ENCODE measurements around the gene TBC1D9. TPM values are rescaled to one million over a fixed set of nuclear protein-coding genes. Genes with fewer than 3 reads are reported as not detected.
A peak's percentile ranks its signal among the peaks of the same experiment; 100 is the strongest.

The TBC1D9 gene
- total RNA-seq, 2 donors from 2014 or later, result 0.05 to 0.33 TPM

DNA sequence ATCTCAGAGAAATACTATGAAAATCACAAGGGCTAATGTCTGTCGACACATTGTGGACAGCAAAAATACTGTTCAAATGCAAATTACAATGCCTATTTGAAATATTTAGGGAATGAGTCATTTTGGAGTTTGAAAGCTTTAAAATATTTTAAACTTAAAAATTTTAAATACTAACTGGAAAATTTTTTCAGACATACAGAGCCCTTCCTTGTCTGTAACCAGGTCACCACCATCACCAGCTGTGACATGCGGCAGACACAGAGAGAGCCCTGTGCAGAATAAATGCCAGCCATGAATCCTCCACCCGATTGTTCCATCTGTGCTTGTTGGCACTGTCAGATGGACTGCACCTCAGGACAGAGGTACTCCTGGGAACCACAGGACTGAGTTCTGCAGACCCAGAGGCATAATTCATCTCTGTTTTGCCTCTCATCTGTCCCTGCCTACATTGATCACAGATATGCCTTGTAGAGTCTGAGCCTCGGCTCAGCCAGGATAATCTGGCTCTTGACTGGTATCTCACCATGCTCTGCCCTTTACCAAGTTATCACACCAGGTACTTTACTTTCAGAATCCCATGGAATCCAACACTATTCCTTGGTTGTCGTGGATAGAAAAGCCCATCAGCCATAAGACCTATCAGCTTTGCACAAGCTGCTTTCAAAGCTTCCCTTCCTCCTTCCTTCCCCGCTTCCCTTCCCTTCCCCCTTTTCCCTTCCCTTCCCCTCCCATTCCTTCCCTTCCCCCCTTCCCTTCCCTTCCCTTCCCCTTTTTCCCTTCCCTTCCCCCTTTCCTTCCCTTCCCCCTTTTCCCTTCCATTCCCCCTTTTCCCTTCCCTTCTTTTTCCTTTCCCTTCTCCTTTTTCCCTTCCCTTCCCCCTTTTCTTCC lies 67.2 kb downstream of the TBC1D9 start:
- no peak for ATAC-seq
- Mint-ChIP-seq H3K4me3 (no peak overlapping the region), H3K4me1 (ENCODE audit: low read depth in 2 of 2) (no peaks in the 10 kb centered on the region), H3K27ac (no peak overlapping the region), H3K27me3 (peaks cover 10 to 15% of the 10 kb centered on the region in 2 donors), H3K9me3 (no peaks in the 10 kb centered on the region), H3K36me3 (no peaks in the 10 kb centered on the region)
- DNase-seq (ENCODE audit: low spot score), result no peak

- Mint-ChIP-seq H3K27ac (no peak overlapping the region), H3K4me3 (no peak overlapping the region), H3K27me3 (peaks cover 14 to 18% of the 10 kb centered on the region in 2 donors), H3K4me1 (ENCODE audit: low read depth in 2 of 2) (no peaks in the 10 kb centered on the region), H3K9me3 (no peaks in the 10 kb centered on the region), H3K36me3 (peaks cover 2% of the 10 kb centered on the region)
- no peak for DNase-seq (ENCODE audit: low spot score)
- ATAC-seq, result no peak
Observed at GRCh38 chr4:140686796-140687195, 69.4 kb downstream of the TBC1D9 start.

- no peak for DNase-seq (ENCODE audit: low spot score)
- no peak overlapping the region for H3K27ac Mint-ChIP-seq
- H3K4me3 Mint-ChIP-seq, result no peak overlapping the region
- no peaks in the 10 kb centered on the region for H3K9me3 Mint-ChIP-seq
- peaks cover 21 to 23% of the 10 kb centered on the region in 2 donors for H3K27me3 Mint-ChIP-seq
- H3K36me3 Mint-ChIP-seq, result peaks cover 4% of the 10 kb centered on the region
- no peaks in the 10 kb centered on the region for H3K4me1 Mint-ChIP-seq (ENCODE audit: low read depth in 2 of 2)
- ATAC-seq, result no peak
Observed at GRCh38 chr4:140684314-140684713, 71.9 kb downstream of the TBC1D9 start.

- no peak for DNase-seq (ENCODE audit: low spot score)
- no peaks in the 10 kb centered on the region for H3K9me3 Mint-ChIP-seq
- H3K36me3 Mint-ChIP-seq, result peaks cover 7% of the 10 kb centered on the region
- no peak overlapping the region for H3K4me3 Mint-ChIP-seq
- peaks cover under 1 to 6% of the 10 kb centered on the region in 2 donors for H3K4me1 Mint-ChIP-seq (ENCODE audit: low read depth in 2 of 2)
- ATAC-seq, result no peak
- no peak overlapping the region for H3K27ac Mint-ChIP-seq
- peaks cover 25 to 32% of the 10 kb centered on the region in 2 donors for H3K27me3 Mint-ChIP-seq
Observed at GRCh38 chr4:140681201-140681600, 75.0 kb downstream of the TBC1D9 start.

- H3K27me3 Mint-ChIP-seq, result peaks cover 25 to 32% of the 10 kb centered on the region in 2 donors
- no peak overlapping the region for H3K4me3 Mint-ChIP-seq
- H3K4me1 Mint-ChIP-seq (ENCODE audit: low read depth in 2 of 2), result peaks cover 6 to 11% of the 10 kb centered on the region in 2 donors
- peaks cover 7% of the 10 kb centered on the region for H3K36me3 Mint-ChIP-seq
- DNase-seq (ENCODE audit: low spot score) (no peak), ATAC-seq (no peak)
- no peak overlapping the region for H3K27ac Mint-ChIP-seq
- H3K9me3 Mint-ChIP-seq, result no peaks in the 10 kb centered on the region
Observed at GRCh38 chr4:140680686-140681085, 75.5 kb downstream of the TBC1D9 start.

DNA sequence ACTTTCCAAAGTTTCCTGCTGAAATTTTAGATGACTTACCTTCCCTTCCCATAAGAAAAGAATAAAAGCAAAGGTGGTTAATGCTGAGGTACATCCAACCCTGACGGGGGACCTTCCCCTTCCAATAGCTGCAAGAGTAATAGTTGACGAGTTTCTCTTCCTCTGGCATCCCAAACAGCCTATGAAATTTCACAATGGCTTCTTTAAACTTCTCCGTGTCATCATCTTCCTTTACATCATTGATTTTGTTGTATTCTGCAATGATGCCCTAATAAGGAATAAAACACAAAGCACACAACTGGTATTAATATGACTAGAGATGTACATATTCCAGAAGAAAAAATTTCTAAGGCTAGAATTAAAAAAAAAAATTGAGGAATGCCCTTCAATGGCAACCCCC lies 76.6 kb downstream of the TBC1D9 start:
- H3K9me3 Mint-ChIP-seq, result no peaks in the 10 kb centered on the region
- H3K4me1 Mint-ChIP-seq (ENCODE audit: low read depth in 2 of 2), result peaks cover 10 to 15% of the 10 kb centered on the region in 2 donors
- no peak overlapping the region for H3K4me3 Mint-ChIP-seq
- ATAC-seq (no peak), DNase-seq (ENCODE audit: low spot score) (no peak)
- peaks cover 7% of the 10 kb centered on the region for H3K36me3 Mint-ChIP-seq
- H3K27ac Mint-ChIP-seq, result no peak overlapping the region
- peaks cover 25 to 32% of the 10 kb centered on the region in 2 donors for H3K27me3 Mint-ChIP-seq

DNA sequence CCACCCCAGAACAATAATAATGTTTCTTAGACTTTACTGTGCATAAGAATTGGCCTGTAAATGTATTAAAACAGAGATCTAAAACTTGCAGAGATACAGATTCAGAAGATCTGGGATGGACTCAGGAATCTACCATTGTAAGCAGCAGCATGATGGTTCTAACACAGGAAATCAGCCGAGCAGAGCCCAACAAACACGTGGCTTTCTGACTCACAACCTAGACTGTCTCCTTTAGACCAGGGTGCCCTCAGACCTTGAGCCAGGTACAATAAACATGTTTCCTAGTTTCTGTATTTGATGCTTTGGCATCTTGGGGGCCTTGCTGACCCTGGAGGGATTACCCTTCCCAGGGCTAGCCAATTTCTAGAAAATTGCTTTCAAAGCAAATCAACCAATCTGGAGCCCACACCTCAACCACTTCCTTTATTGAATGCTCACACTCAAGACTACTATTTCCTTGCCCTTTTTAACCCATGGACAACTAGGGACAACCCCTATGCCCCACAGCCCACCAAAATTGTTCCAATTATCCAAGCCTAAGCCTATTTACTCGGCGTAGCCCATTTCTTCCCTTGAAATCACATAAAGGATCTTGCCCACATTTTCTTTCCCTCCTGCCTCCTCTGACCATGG lies 80.5 kb downstream of the TBC1D9 start:
- Mint-ChIP-seq H3K27me3 (peaks cover 14 to 17% of the 10 kb centered on the region in 2 donors), H3K27ac (peak overlapping the region in 1 of 2 donors; percentile 26), H3K4me3 (peak overlapping the region; percentile 37), H3K4me1 (ENCODE audit: low read depth in 2 of 2) (peaks cover 10 to 15% of the 10 kb centered on the region in 2 donors), H3K36me3 (peaks cover 4% of the 10 kb centered on the region), H3K9me3 (no peaks in the 10 kb centered on the region)
- no peak for DNase-seq (ENCODE audit: low spot score)
- peak; percentile 70 to 82 for ATAC-seq

GRCh38 chr4:140673729-140674128 lies 82.5 kb downstream of the TBC1D9 start:
- Mint-ChIP-seq H3K4me1 (ENCODE audit: low read depth in 2 of 2) (peaks cover 10 to 15% of the 10 kb centered on the region in 2 donors), H3K36me3 (peaks cover 4% of the 10 kb centered on the region), H3K27me3 (peaks cover 11 to 12% of the 10 kb centered on the region in 2 donors), H3K4me3 (no peak overlapping the region), H3K27ac (no peak overlapping the region), H3K9me3 (no peaks in the 10 kb centered on the region)
- DNase-seq (ENCODE audit: low spot score) (no peak), ATAC-seq (no peak)

- no peak for ATAC-seq
- H3K36me3 Mint-ChIP-seq, result no peaks in the 10 kb centered on the region
- peaks cover 10 to 14% of the 10 kb centered on the region in 2 donors for H3K4me1 Mint-ChIP-seq (ENCODE audit: low read depth in 2 of 2)
- no peak overlapping the region for H3K27ac Mint-ChIP-seq
- no peak overlapping the region for H3K4me3 Mint-ChIP-seq
- no peaks in the 10 kb centered on the region for H3K9me3 Mint-ChIP-seq
- DNase-seq (ENCODE audit: low spot score), result no peak
- H3K27me3 Mint-ChIP-seq, result peaks cover 0 to 2% of the 10 kb centered on the region in 2 donors
Observed at GRCh38 chr4:140672416-140672815, 83.8 kb downstream of the TBC1D9 start.

DNA sequence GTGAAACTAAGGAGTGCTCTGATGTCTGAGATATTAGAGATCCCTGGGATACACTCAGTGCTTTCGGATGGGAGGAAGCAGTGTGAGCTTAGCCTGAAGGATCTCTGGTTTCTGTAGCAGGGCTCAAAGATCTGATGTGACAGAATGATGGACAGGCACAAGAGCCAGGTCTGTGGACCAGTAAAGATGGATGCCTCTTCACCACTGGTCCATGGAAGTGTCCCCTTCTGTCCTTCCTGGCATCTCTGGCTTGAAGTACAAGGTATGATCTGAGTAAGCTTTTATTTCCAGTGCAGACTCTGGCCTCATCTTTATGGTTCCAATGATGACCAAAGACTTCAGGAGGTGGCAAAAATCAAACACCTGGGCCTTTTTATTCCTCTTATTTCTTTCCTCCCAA lies 88.1 kb downstream of the TBC1D9 start:
- peaks cover 5 to 8% of the 10 kb centered on the region in 2 donors for H3K27me3 Mint-ChIP-seq
- no peaks in the 10 kb centered on the region for H3K36me3 Mint-ChIP-seq
- H3K4me3 Mint-ChIP-seq, result no peak overlapping the region
- ATAC-seq (no peak), DNase-seq (ENCODE audit: low spot score) (no peak)
- no peak overlapping the region for H3K27ac Mint-ChIP-seq
- no peaks in the 10 kb centered on the region for H3K9me3 Mint-ChIP-seq
- H3K4me1 Mint-ChIP-seq (ENCODE audit: low read depth in 2 of 2), result peaks cover 0 to 4% of the 10 kb centered on the region in 2 donors

DNA sequence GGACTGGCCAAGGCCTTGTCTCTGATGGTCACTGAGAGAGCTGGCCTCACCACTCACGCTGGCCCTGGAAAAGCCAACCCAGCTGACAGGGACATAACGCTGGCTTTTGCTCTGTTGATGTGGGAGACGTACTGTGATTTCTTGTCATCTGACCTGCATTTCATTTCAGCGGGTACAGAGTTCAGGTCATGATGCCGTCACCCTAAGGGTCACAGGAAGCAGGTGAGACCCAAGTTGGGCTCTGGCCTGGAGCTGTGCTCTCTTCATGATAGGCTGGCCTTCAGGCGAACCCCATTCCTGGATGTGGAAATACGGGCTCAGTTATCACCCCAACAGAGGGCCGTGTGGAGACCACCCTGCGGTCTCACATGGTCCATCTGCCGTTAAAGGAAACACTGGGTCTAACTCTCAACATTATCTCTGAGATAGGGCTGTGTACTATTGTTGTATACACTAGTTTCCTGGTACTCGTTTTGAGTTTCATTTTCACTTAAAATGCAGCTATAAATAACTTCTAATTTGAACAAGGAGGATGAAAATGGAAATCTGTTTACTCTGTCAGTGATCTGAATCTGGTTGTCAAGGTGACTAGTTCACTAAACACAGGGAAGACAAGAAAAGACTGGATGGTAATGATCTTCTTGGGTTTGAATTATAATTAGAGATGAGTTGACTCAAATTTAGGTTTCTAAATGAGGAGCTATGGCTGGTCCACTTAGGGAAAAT lies 89.1 kb downstream of the TBC1D9 start:
- peaks cover 0 to 4% of the 10 kb centered on the region in 2 donors for H3K4me1 Mint-ChIP-seq (ENCODE audit: low read depth in 2 of 2)
- no peaks in the 10 kb centered on the region for H3K36me3 Mint-ChIP-seq
- no peak overlapping the region for H3K4me3 Mint-ChIP-seq
- H3K27ac Mint-ChIP-seq, result no peak overlapping the region
- DNase-seq (ENCODE audit: low spot score) (no peak), ATAC-seq (no peak)
- peaks cover 5 to 17% of the 10 kb centered on the region in 2 donors for H3K27me3 Mint-ChIP-seq
- no peaks in the 10 kb centered on the region for H3K9me3 Mint-ChIP-seq

- no peak for DNase-seq (ENCODE audit: low spot score)
- no peaks in the 10 kb centered on the region for H3K9me3 Mint-ChIP-seq
- H3K27me3 Mint-ChIP-seq, result peaks cover 6 to 25% of the 10 kb centered on the region in 2 donors
- no peak overlapping the region for H3K4me3 Mint-ChIP-seq
- H3K36me3 Mint-ChIP-seq, result no peaks in the 10 kb centered on the region
- peaks cover 0 to 2% of the 10 kb centered on the region in 2 donors for H3K4me1 Mint-ChIP-seq (ENCODE audit: low read depth in 2 of 2)
- no peak for ATAC-seq
- H3K27ac Mint-ChIP-seq, result no peak overlapping the region
Observed at GRCh38 chr4:140662082-140662869, 93.9 kb downstream of the TBC1D9 start.

DNA sequence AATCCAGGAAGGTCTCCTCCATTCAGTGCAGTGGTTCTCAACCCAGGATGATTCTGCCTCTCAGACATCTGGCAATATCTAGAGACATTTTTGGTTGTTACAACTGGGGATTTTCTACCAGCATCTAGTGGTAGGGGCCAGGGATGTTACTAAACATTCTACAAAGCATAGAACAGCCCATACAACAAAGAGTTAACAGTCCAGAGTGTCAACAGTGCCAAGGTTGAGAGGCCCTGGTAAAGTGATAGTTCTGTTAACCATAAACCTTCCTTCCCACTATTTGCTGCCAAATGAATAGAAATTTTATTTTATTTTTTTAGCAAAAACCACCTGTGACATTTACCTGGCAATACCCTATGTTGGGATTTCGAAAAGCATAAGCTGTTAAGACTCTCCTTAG lies 94.6 kb downstream of the TBC1D9 start:
- peaks cover 6 to 29% of the 10 kb centered on the region in 2 donors for H3K27me3 Mint-ChIP-seq
- no peak for DNase-seq (ENCODE audit: low spot score)
- ATAC-seq, result no peak
- H3K4me3 Mint-ChIP-seq, result no peak overlapping the region
- H3K36me3 Mint-ChIP-seq, result no peaks in the 10 kb centered on the region
- no peaks in the 10 kb centered on the region for H3K4me1 Mint-ChIP-seq (ENCODE audit: low read depth in 2 of 2)
- no peak overlapping the region for H3K27ac Mint-ChIP-seq
- H3K9me3 Mint-ChIP-seq, result no peaks in the 10 kb centered on the region

Data from natural killer cell treated with Interleukin-12 subunit alpha and Interleukin-12 subunit beta and Interleukin-15 and Interleukin-18, amount 100 ng/mL, for 72 hours (primary cell).